Ishikawa (cell line): ENCODE results near the gene OTUB2.

Experiments used
- CEBPB ChIP-seq: IDR thresholded peaks from 2 replicates; pipeline ENCODE4 v1.6.1; 2012
- CREB1 ChIP-seq: IDR thresholded peaks from 2 replicates; pipeline ENCODE4 v1.6.1; 2012; ENCODE audit warnings: low read depth
- EGR1 ChIP-seq: IDR thresholded peaks from 2 replicates; pipeline ENCODE4 v1.6.1; 2012
- EP300 ChIP-seq: IDR thresholded peaks from 2 replicates; pipeline ENCODE4 v1.6.1; 2012; ENCODE audit warnings: borderline replicate concordance
- FOXM1 ChIP-seq: IDR thresholded peaks from 2 replicates; pipeline ENCODE4 v1.6.1; 2012; ENCODE audit warnings: low read depth, borderline replicate concordance
- MAX ChIP-seq: IDR thresholded peaks from 2 replicates; pipeline ENCODE4 v1.6.1; 2012
- NFIC ChIP-seq: IDR thresholded peaks from 2 replicates; pipeline ENCODE4 v1.6.1; 2012
- RAD21 ChIP-seq: IDR thresholded peaks from 2 replicates; pipeline ENCODE4 v1.6.1; 2012; ENCODE audit warnings: low read depth
- TAF1 ChIP-seq: IDR thresholded peaks from 2 replicates; pipeline ENCODE4 v1.6.1; 2012; ENCODE audit warnings: low read depth, mild to moderate bottlenecking
- TCF12 ChIP-seq: IDR thresholded peaks from 2 replicates; pipeline ENCODE4 v1.6.1; 2012; ENCODE audit warnings: low read depth
- TEAD4 ChIP-seq: IDR thresholded peaks from 2 replicates; pipeline ENCODE4 v1.6.1; 2012
- USF1 ChIP-seq: IDR thresholded peaks from 2 replicates; pipeline ENCODE4 v1.6.1; 2012
- YY1 ChIP-seq: IDR thresholded peaks from 2 replicates; pipeline ENCODE4 v1.6.1; 2012; ENCODE audit warnings: low read depth
- ZBTB7A ChIP-seq: IDR thresholded peaks from 2 replicates; pipeline ENCODE4 v1.6.1; 2012; ENCODE audit warnings: low read depth
- TF ChIP-seq, protein P1 (sequence below): IDR thresholded peaks from 2 replicates; pipeline ENCODE4 v1.6.1; 2012; ENCODE audit warnings: low read depth, mild to moderate bottlenecking

Gene OTUB2

DNA sequence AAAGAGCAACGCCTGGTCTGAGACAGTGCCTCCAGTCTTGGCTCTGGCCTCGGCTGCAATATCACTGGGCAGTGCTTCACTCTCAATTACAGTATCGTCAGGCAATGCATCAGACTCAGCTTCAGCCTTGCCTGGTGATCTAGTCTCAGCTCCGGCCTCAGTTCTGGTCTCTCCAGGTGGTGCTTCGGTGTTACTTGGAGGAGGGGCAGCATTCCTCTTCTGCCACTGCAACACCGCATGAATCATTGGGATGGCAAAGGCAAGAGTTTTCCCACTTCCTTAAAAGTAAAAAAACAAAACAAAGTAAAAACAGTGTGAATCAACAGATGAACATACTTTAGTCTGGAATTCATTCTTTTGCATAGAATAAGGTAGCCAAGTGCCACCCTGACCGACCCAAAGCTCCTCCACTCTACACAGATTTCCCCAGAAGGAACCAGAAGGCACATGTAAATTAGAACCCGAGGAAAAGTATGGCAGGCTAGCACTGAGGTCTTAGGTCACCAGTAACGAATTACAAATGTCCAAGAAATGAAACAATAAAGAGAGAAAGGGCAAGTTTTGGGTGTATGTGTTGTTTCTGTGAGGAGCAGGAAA is 36.3 kb downstream of the OTUB2 start:
- TF ChIP-seq ZBTB7A (no peak), FOXM1 (no peak), MAX (no peak)

GRCh38 chr14:94066089-94066676 is 40.0 kb downstream of the OTUB2 start:
- no peak for TF ChIP-seq FOXM1
- no peak for TF ChIP-seq YY1
- no peak for TF ChIP-seq EP300
- no peak for TF ChIP-seq CEBPB
- no peak for TF ChIP-seq ZBTB7A
- TF ChIP-seq TCF12 = no peak
- TF ChIP-seq MAX = no peak
- no peak for TF ChIP-seq RAD21
- no peak for TF ChIP-seq NFIC
- no peak for TF ChIP-seq TEAD4
- TF ChIP-seq USF1 = no peak
- no peak for TF ChIP-seq CREB1
- TF ChIP-seq, protein P1, sequence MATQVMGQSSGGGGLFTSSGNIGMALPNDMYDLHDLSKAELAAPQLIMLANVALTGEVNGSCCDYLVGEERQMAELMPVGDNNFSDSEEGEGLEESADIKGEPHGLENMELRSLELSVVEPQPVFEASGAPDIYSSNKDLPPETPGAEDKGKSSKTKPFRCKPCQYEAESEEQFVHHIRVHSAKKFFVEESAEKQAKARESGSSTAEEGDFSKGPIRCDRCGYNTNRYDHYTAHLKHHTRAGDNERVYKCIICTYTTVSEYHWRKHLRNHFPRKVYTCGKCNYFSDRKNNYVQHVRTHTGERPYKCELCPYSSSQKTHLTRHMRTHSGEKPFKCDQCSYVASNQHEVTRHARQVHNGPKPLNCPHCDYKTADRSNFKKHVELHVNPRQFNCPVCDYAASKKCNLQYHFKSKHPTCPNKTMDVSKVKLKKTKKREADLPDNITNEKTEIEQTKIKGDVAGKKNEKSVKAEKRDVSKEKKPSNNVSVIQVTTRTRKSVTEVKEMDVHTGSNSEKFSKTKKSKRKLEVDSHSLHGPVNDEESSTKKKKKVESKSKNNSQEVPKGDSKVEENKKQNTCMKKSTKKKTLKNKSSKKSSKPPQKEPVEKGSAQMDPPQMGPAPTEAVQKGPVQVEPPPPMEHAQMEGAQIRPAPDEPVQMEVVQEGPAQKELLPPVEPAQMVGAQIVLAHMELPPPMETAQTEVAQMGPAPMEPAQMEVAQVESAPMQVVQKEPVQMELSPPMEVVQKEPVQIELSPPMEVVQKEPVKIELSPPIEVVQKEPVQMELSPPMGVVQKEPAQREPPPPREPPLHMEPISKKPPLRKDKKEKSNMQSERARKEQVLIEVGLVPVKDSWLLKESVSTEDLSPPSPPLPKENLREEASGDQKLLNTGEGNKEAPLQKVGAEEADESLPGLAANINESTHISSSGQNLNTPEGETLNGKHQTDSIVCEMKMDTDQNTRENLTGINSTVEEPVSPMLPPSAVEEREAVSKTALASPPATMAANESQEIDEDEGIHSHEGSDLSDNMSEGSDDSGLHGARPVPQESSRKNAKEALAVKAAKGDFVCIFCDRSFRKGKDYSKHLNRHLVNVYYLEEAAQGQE = no peak
- no peak for TF ChIP-seq TAF1
- no peak for TF ChIP-seq EGR1

DNA sequence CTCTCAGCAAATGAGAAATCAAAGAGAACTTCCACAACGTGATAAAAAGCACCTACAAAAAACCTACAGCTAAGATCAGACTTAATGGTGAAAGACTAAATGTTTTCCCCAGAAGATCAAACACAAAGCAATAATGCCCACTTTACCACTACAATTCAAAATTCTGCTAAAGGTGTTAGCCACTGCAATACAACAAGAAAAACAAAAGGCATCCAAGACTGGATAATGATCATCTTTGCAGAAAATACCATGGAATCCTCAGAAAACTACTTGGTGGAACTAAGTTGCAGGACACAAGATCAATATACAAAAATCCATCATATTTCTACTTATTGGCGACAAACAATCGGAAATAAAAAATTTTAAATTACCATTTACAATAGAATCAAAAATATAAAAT is 48.4 kb downstream of the OTUB2 start:
- TF ChIP-seq RAD21 = no peak
- no peak for TF ChIP-seq YY1
- no peak for TF ChIP-seq CEBPB

- TF ChIP-seq RAD21 (no peak), CREB1 (no peak), EP300 (no peak), ZBTB7A (no peak), FOXM1 (no peak), TAF1 (no peak), EGR1 (no peak), YY1 (no peak), MAX (no peak), USF1 (no peak), CEBPB (no peak), TCF12 (no peak), NFIC (no peak), TEAD4 (no peak)
- TF ChIP-seq, protein P1 = no peak
Measured at GRCh38 chr14:94075008-94075407, 48.9 kb downstream of the OTUB2 start.

DNA sequence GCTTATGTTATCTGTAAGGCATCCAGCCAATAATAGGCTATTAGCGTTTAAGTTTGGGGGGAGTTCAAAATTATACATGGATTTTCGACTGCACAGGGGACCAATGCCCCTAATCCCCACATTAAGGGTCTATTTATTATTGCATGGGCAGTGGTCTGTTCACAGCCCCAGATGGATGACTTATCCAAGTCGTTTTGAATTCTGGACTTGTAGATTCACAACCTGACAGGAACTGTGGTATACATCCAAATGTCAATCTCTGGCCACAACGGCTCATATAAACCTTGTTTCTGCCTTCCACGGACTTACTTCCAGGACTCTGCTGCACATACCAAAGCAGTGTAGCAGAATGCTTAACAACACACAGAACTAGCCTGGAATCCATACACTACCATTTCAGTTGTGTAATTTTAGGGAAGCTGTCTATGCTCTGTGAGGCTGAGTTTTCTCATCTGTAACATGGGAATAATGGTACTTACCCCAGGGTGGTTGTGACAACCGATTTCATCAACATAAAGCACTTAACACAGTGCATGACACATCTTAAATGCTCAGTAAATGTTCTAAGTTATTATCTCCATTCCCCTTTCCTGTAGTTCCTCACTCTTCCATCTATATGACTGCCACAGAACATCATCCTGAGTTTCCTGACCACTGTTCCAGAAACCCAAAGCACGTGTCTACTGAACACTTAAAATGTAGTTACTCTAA is 51.1 kb downstream of the OTUB2 start:
- TF ChIP-seq FOXM1 (no peak), EGR1 (no peak), TEAD4 (no peak), EP300 (no peak), RAD21 (no peak), CREB1 (no peak), TAF1 (no peak), NFIC (no peak), ZBTB7A (no peak), TCF12 (no peak), MAX (no peak), CEBPB (no peak), USF1 (no peak), YY1 (no peak)
- TF ChIP-seq, protein P1 = no peak
